Activated CD4-positive, alpha-beta T cell treated with anti-CD3 and anti-CD28 coated beads for 1 hour (primary cell): ENCODE data around the gene FAXDC2.
"Not testable (repeated sequence)": the region's sequence is repeated elsewhere in the genome, so short reads cannot be mapped to it uniquely, and the experiment has no call there.

Source experiments
- DNase-seq: peaks from one replicate; pipeline ENCODE4 v3.0.0-alpha.2; 2020

FAXDC2 gene

GRCh38 chr5:154860765-154861164 lies 10.4 kb upstream of the FAXDC2 start:
- no peak for DNase-seq

GRCh38 chr5:154860123-154860522 lies 9.7 kb upstream of the FAXDC2 start:
- no peak for DNase-seq

DNA sequence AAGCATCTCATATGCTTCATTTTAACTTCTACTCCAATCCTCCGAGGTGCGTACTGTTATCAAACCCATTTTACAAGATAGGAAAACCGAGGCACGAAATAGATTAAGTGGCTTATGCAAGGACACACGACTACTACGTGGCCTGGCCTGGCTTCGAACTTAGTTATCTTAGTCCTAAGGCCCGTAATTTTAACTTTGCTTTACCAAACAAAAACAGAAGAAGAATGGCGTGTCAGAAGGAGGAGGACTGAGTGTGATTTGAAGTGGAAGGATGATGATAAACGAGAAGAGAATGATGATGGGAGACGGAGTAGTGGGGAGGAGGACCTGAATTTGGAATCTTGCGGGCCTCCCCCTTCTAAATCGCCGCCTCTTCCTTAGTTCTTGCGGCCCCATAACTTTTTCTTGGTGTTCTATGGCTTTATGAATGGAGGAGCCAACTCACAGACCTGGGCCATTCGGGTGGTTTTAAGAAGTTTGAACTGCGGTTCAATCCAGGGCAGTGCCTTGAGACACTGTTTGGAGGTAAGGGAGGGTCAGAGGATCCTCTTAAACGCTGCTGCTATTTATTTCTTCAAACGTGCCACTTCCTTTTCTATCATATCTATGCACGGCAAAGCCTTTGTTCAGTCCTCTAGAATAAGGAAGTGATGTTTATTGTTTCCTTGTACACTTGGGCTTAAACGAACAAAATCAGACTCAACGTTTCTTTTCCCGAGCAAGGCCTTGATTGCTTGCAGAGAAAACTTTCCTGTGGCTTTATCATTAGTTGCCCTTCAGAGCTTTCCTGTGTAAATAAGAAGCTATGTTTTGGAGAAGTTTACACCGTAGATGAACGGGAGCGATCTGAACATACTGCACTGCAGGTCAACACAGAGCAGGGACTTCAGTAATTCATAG lies 8.8 kb upstream of the FAXDC2 start:
- DNase-seq = no peak

- DNase-seq = peak; percentile 96
Measured at GRCh38 chr5:154858297-154858971, 8.0 kb upstream of the FAXDC2 start, which contains the start of gene CNOT8. CNOT8 (plus strand) TSS chr5:154858627; CDS start chr5:154863279, 4,652 bp downstream.

DNA sequence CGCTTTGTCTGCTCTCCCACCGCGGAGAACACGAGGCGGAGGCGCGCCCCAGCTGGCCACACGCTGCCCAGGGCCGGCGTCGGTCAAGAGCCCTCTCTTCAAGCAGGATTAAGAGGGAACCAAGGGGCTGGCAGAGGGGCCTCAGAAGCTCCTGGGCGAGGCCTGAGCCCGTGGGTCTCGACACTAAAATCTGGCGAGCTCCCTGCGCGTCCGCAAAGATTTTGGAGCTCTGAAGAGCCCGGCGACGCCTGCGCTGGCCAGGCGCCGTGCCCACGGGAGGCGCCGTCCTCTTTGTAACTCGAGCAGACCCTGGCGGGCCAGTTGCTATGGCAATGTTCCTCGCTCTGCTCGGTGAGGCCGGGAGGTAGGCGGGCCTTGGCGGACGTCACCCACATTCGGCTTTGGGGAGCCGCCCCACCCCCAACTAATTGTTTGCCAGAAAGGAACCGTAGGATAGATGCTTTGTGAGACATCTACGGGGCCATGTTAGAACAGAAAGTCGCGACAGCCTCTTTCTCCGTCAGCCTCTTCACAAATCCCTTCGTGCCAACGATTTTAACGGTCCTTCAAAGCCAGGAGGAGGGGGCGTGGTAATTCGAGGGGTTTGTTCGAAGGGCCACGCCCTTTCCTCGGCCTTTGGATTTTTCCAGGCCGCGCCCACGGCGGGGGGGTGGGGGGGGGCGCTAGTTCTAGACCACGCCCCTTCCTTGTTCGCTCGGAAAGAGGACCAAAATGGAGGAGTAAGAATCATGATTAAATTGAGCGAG lies 7.3 kb upstream of the FAXDC2 start:
- DNase-seq = peak; percentile 80

- DNase-seq = no peak
Measured at GRCh38 chr5:154851351-154851750, 948 bp upstream of the FAXDC2 start.

- no peak for DNase-seq
Measured at GRCh38 chr5:154849791-154850201, 607 bp downstream of the FAXDC2 start.

- no peak for DNase-seq
Measured at GRCh38 chr5:154849264-154849785, 1.1 kb downstream of the FAXDC2 start.

DNA sequence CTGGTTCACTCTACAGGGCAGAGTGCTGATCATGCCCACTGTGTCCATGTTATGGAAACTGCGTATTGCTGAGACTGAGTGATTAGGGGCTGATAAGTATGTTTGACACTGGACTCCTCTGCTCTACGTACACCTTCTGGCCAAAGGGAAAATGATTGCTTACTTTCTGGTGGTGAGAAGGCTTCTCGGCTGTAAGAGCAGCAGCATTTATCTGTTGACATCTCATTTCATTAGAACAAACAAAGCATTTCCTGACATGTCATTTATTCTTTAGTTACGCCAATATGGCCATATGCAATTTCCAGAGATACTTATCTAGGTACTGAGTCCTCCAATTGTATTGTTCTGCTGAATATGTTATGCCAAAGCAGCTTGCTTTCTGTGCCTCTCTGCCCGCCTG lies 5.6 kb downstream of the FAXDC2 start:
- no peak for DNase-seq

GRCh38 chr5:154842689-154843530 lies 7.5 kb downstream of the FAXDC2 start:
- no peak for DNase-seq

DNA sequence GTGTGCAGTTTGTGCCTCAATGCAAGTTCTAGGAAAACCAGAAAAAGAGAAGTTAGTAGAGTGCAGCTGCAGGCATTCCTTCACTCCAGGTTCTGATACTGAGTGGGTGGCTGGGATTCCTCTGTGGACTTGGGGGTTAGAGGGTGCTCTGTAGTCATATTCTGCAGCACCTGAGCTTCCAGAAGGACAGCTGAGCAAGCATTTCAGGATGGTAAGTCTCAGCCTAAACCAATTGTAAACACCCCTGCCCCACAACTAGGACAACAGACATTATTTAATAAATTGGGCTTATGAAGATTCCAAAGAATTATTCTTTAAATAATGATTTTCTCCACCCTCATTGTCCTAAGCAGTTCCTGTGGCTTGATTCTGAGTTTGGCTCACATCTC lies 9.1 kb downstream of the FAXDC2 start:
- no peak for DNase-seq

- DNase-seq = no peak
Measured at GRCh38 chr5:154840435-154841272, 9.7 kb downstream of the FAXDC2 start.

- no peak for DNase-seq
Measured at GRCh38 chr5:154837009-154837901, 13.1 kb downstream of the FAXDC2 start.

GRCh38 chr5:154836225-154836624 lies 14.2 kb downstream of the FAXDC2 start:
- no peak for DNase-seq

DNA sequence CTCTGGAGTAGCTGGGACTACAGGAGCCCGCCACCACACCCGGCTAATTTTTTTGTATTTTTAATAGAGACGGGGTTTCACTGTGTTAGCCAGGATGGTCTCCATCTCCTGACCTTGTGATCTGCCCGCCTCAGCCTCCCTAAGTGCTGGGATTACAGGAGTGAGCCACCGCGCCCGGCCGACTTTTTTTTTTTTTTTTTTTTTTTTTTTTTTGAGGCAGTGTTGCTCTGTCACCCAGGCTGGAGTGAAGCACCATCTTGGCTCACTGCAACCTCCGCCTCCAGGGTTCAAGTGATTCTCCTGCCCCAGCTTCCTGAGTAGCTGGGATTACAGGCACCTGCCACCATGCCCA lies 14.7 kb downstream of the FAXDC2 start:
- not testable (repeated sequence) for DNase-seq

DNA sequence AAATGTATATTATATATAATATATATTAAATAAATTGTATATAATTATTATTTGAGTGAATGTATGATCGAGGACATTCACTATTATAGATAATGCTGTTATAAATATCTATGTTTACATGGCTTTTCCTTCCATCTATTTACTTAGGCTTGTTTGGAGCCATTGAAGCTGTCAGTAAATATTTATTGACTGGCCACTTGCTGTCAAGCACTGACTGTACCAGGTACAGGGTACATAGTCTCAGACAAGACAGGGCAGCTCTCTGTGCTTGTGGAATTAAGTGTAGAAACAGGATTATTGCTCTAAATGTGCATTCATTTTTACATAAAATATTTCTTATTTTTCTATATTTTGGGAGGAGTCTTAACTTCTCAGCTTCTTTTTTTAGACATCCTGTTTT lies 16.4 kb downstream of the FAXDC2 start:
- DNase-seq = no peak

GRCh38 chr5:154832804-154833203 lies 17.6 kb downstream of the FAXDC2 start:
- not testable (repeated sequence) for DNase-seq

GRCh38 chr5:154831451-154831850 lies 19.0 kb downstream of the FAXDC2 start:
- DNase-seq = no peak

GRCh38 chr5:154830596-154830995 lies 19.8 kb downstream of the FAXDC2 start:
- no peak for DNase-seq

- DNase-seq = no peak
Measured at GRCh38 chr5:154830219-154830595, 20.2 kb downstream of the FAXDC2 start.
